ENCODE results near the gene GPATCH8. TPM values are rescaled to one million over a fixed set of nuclear protein-coding genes. Genes with fewer than 3 reads are reported as not detected.

The GPATCH8 gene
- total RNA-seq, 1 donor from 2014 or later = 49.6 TPM

DNA sequence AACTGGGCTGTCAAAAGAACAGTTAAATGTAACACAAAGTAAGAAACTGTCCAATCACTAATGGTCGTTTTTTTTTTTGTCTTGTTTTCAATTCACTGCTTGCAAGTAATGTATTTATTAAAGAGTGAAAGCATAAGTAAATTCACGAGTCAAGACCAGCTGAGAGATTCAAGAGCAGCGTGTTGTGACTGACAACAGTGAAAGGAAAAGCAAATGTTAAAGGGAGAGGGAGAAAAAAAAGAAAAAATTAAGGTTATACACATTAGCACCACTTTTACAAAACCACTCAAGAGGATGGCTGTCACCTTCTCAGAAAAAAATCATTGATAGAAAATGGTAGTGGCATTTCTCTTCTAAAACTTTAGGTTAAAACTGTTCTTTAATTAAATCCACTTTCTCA, 36.1 kb downstream of the GPATCH8 start:
- Mint-ChIP-seq H3K27ac (no peak overlapping the region), H3K9me3 (no peaks in the 10 kb centered on the region), H3K27me3 (ENCODE audit: low read depth) (no peaks in the 10 kb centered on the region), H3K36me3 (ENCODE audit: low read depth) (peaks cover 24% of the 10 kb centered on the region), H3K4me1 (ENCODE audit: low read depth) (peaks cover 13% of the 10 kb centered on the region), H3K4me3 (ENCODE audit: low read depth) (no peak overlapping the region)
- intact Hi-C loops (cut with micrococcal nuclease) = no loop called here
- no peak for DNase-seq (ENCODE audit: low spot score)

DNA sequence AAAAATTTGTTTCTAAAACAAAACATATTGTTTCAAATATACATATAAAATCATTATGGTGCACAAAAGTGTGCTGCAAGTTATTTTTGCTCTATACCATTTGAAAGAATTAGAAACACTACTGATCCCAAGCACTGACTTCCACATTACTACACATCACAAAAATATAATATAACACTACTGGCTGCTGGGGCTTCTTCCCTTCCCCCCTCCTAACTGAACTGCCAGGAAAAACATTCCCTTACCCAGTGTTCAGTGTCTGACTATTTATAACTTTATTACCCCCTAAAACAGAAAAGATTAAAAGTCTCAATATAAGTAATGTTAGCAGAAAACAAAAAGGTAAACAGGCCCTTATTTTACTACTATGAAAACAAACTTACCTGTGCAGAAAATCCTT, 36.9 kb downstream of the GPATCH8 start:
- H3K36me3 Mint-ChIP-seq (ENCODE audit: low read depth) = peaks cover 27% of the 10 kb centered on the region
- DNase-seq (ENCODE audit: low spot score) = no peak
- no peak overlapping the region for H3K4me3 Mint-ChIP-seq (ENCODE audit: low read depth)
- H3K27me3 Mint-ChIP-seq (ENCODE audit: low read depth) = no peaks in the 10 kb centered on the region
- no peaks in the 10 kb centered on the region for H3K9me3 Mint-ChIP-seq
- peaks cover 13% of the 10 kb centered on the region for H3K4me1 Mint-ChIP-seq (ENCODE audit: low read depth)
- intact Hi-C loops (cut with micrococcal nuclease) = no loop called here
- H3K27ac Mint-ChIP-seq = no peak overlapping the region

DNA sequence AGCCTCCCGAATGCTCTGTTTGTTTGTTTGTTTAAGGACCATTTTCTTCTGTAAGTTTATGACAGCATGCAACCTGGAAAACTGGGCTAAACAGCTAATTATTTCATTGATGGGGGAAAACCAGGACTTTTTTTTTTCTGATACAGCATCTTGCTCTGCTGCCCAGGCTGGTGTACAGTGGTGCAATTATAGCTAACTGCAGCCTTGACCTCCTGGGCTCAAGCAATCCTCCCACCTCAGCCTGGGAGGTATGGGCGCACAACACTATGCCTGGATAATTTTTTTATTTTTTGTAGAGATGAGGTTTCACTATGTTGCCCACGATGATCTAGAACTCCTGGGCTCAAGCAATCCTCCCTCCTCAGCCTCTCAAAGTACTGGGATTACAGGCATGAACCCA, 37.3 kb downstream of the GPATCH8 start:
- H3K36me3 Mint-ChIP-seq (ENCODE audit: low read depth) = peaks cover 27% of the 10 kb centered on the region
- H3K4me3 Mint-ChIP-seq (ENCODE audit: low read depth) = no peak overlapping the region
- H3K27ac Mint-ChIP-seq = no peak overlapping the region
- no peaks in the 10 kb centered on the region for H3K9me3 Mint-ChIP-seq
- peaks cover 13% of the 10 kb centered on the region for H3K4me1 Mint-ChIP-seq (ENCODE audit: low read depth)
- no peaks in the 10 kb centered on the region for H3K27me3 Mint-ChIP-seq (ENCODE audit: low read depth)
- intact Hi-C loops (cut with micrococcal nuclease) = no loop called here
- DNase-seq (ENCODE audit: low spot score) = no peak

DNA sequence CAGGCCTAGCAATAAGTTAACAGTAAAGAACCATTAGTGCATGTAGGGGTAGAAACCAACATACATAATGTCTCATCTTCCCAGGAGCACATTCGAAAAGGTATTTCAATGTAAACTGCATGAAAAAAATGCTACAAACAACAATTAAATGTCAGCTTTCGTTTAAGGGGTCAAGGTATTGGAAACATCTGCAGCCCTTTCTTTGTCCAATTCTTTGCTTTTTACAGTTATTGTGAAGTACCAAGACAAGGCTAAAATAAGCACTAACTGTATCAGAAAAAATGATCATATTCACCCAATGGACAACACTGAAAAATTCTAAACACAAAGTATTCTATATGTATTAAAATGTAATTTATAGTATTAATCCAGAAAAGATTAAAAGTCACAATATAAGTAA, 37.9 kb downstream of the GPATCH8 start:
- H3K4me3 Mint-ChIP-seq (ENCODE audit: low read depth) = no peak overlapping the region
- no peaks in the 10 kb centered on the region for H3K27me3 Mint-ChIP-seq (ENCODE audit: low read depth)
- peaks cover 24% of the 10 kb centered on the region for H3K36me3 Mint-ChIP-seq (ENCODE audit: low read depth)
- no peak for DNase-seq (ENCODE audit: low spot score)
- H3K27ac Mint-ChIP-seq = no peak overlapping the region
- intact Hi-C loops (cut with micrococcal nuclease) = no loop called here
- H3K4me1 Mint-ChIP-seq (ENCODE audit: low read depth) = peaks cover 13% of the 10 kb centered on the region
- no peaks in the 10 kb centered on the region for H3K9me3 Mint-ChIP-seq

DNA sequence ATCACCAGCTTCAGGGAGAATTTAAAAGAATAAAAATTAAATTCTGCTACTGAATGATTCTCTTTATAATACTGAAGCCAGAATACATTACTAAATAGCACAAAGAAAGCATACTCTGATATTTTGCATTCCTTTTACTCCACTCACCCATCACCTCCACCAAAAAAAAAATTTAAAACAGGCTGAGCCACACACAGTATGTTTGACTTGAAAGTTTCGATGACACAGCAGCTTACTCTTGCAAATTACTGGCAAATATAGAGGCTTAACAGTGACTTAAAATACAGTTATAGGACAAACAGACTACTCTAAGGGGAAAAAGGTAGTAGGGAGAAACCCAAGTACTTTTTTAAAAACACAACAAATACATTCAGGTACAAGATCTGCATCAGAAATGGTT, 39.2 kb downstream of the GPATCH8 start:
- Mint-ChIP-seq H3K27me3 (ENCODE audit: low read depth) (no peaks in the 10 kb centered on the region), H3K4me3 (ENCODE audit: low read depth) (no peak overlapping the region), H3K36me3 (ENCODE audit: low read depth) (peaks cover 26% of the 10 kb centered on the region), H3K4me1 (ENCODE audit: low read depth) (peaks cover 13% of the 10 kb centered on the region), H3K27ac (no peak overlapping the region), H3K9me3 (no peaks in the 10 kb centered on the region)
- DNase-seq (ENCODE audit: low spot score) = no peak
- intact Hi-C loops (cut with micrococcal nuclease) = no loop called here

DNA sequence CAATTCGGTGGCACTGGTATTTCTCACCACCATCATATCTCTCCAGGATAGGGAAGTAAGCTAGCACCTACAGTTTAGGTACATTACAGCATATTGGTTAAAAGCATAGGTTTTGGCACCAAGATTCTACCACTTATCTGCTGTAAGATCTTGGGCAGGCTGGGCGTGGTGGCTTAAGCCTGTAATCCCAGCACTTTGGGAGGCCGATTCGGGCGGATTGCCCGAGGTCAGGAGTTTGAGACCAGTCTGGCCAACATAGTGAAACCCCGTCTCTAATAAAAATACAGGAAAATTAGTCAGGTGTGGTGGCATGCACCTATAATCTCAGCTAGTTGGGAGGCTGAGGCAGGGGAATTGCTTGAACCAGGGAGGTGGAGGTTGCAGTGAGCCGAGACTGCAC, 51.4 kb downstream of the GPATCH8 start:
- H3K27me3 Mint-ChIP-seq (ENCODE audit: low read depth) = no peaks in the 10 kb centered on the region
- peaks cover 12% of the 10 kb centered on the region for H3K4me1 Mint-ChIP-seq (ENCODE audit: low read depth)
- no peaks in the 10 kb centered on the region for H3K9me3 Mint-ChIP-seq
- no peak overlapping the region for H3K4me3 Mint-ChIP-seq (ENCODE audit: low read depth)
- DNase-seq (ENCODE audit: low spot score) = no peak
- intact Hi-C loops (cut with micrococcal nuclease) = no loop called here
- H3K36me3 Mint-ChIP-seq (ENCODE audit: low read depth) = peaks cover 7% of the 10 kb centered on the region
- H3K27ac Mint-ChIP-seq = no peak overlapping the region

DNA sequence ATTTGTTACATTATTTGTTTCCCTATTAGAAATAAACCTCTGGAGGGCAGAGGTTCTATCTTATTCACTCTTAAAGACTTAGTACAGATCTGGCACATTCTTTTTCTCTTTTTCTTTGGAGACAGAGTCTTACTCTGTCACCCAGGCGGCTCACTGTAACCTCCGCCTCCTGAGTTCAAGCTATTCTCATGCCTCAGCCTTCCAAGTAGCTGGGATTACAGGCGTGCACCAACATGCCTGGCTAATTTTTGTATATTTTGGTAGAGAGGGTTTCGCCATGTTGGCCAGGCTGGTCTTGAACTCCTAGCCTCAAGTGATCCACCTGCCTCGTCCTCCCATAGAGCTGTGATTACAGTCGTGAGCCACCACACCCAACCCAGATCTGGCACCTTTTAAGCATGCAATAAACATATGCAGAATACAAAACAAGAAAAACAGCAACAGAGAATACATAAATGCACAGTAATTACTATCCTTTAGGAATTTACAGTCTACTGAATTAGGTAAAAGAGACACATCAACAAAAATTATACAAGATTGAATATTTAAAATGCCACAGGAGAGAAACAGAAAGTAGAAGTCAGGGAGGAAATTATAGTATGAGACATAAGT, 52.1 kb downstream of the GPATCH8 start:
- Mint-ChIP-seq H3K9me3 (no peaks in the 10 kb centered on the region), H3K27ac (no peak overlapping the region), H3K4me1 (ENCODE audit: low read depth) (peaks cover 14% of the 10 kb centered on the region), H3K27me3 (ENCODE audit: low read depth) (no peaks in the 10 kb centered on the region), H3K36me3 (ENCODE audit: low read depth) (peaks cover 7% of the 10 kb centered on the region), H3K4me3 (ENCODE audit: low read depth) (no peak overlapping the region)
- DNase-seq (ENCODE audit: low spot score) = no peak
- intact Hi-C loops (cut with micrococcal nuclease) = no loop called here

DNA sequence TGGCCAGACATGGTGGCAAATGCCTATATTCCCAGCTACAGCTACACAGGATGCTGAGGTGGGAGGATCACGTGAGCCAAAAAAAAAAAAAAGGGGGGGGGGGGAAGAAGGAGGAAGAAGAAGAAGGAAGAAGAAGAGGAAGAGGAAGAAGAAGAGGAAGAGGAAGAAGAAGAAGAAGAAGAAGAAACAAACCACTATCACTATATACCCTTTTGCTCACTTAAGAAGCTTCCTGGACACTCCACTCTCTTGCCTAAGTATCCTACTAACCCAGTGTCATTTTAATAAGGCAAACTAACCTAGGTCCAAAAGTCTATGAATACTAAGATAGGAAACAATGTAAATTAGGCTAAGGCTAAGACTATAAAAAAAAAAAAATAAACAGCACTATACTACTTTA, 54.8 kb downstream of the GPATCH8 start:
- Mint-ChIP-seq H3K4me1 (ENCODE audit: low read depth) (peaks cover 21% of the 10 kb centered on the region), H3K4me3 (ENCODE audit: low read depth) (no peak overlapping the region), H3K36me3 (ENCODE audit: low read depth) (no peaks in the 10 kb centered on the region), H3K27ac (no peak overlapping the region), H3K9me3 (no peaks in the 10 kb centered on the region), H3K27me3 (ENCODE audit: low read depth) (no peaks in the 10 kb centered on the region)
- intact Hi-C loops (cut with micrococcal nuclease) = no loop called here
- no peak for DNase-seq (ENCODE audit: low spot score)

DNA sequence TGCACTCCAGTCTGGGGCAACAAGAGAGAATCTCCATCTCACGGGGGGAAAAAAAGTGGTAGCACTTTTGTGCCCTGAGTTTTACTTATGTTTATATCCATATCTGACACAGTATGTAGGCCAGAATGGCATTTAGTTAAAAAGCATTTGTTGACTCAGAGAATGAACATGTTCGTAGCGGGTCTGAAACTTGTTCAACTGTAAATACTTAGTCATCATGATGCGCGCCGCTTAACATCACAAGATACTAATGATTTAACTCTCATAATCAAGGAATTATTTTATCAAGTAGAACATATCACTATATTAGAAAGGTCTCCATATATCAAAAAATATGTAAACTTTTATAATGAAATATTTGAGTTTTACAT, 58.5 kb downstream of the GPATCH8 start:
- peaks cover 11% of the 10 kb centered on the region for H3K4me1 Mint-ChIP-seq (ENCODE audit: low read depth)
- intact Hi-C loops (cut with micrococcal nuclease) = no loop called here
- no peak for DNase-seq (ENCODE audit: low spot score)
- no peak overlapping the region for H3K4me3 Mint-ChIP-seq (ENCODE audit: low read depth)
- H3K27ac Mint-ChIP-seq = no peak overlapping the region
- H3K27me3 Mint-ChIP-seq (ENCODE audit: low read depth) = no peaks in the 10 kb centered on the region
- H3K36me3 Mint-ChIP-seq (ENCODE audit: low read depth) = peaks cover 8% of the 10 kb centered on the region
- no peaks in the 10 kb centered on the region for H3K9me3 Mint-ChIP-seq

DNA sequence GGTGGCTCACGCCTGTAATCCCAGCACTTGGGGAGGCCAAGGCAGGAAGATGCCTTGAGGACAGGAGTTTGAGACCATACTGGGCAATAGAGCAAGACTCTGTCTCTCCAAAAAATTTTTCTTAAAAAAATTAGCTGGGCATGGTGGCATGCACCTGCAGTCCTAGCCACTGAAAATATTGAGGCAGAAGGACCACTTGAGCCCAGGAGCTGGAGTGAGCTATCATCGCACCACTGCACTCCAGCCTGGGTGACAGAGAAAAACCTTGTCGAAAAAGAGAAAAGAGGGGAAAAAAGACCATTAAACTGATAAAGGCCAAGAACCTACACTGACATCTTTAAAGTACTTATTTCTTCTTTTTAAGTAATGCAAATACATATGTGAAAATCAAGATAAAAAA, 60.4 kb downstream of the GPATCH8 start:
- no peak for DNase-seq (ENCODE audit: low spot score)
- no peak overlapping the region for H3K27ac Mint-ChIP-seq
- H3K27me3 Mint-ChIP-seq (ENCODE audit: low read depth) = no peaks in the 10 kb centered on the region
- H3K4me1 Mint-ChIP-seq (ENCODE audit: low read depth) = peaks cover 23% of the 10 kb centered on the region
- H3K9me3 Mint-ChIP-seq = no peaks in the 10 kb centered on the region
- no peak overlapping the region for H3K4me3 Mint-ChIP-seq (ENCODE audit: low read depth)
- peaks cover 19% of the 10 kb centered on the region for H3K36me3 Mint-ChIP-seq (ENCODE audit: low read depth)
- intact Hi-C loops (cut with micrococcal nuclease) = no loop called here

DNA sequence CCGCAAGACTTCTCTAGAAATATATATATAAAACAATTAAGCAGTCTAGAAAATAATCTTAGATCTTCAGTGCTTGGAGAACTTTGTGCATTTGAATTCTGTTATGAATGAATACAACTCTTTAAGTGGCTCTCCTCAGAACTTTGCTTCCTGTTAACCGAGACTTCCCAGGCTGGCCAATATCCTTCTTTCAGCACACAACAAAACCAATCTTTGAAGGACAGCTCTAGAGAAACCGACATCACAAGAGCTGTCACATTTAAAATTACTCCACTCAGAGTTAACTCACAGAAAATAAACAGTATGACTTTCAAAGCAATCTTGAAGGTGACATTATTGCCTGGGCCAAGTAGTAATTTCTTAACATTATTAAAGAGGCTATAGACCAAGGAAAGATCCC, 64.0 kb downstream of the GPATCH8 start:
- H3K4me3 Mint-ChIP-seq (ENCODE audit: low read depth) = no peak overlapping the region
- peaks cover 29% of the 10 kb centered on the region for H3K36me3 Mint-ChIP-seq (ENCODE audit: low read depth)
- intact Hi-C loops (cut with micrococcal nuclease) = no loop called here
- peaks cover 14% of the 10 kb centered on the region for H3K4me1 Mint-ChIP-seq (ENCODE audit: low read depth)
- H3K27ac Mint-ChIP-seq = peak overlapping the region; percentile 30
- H3K27me3 Mint-ChIP-seq (ENCODE audit: low read depth) = no peaks in the 10 kb centered on the region
- H3K9me3 Mint-ChIP-seq = no peaks in the 10 kb centered on the region
- no peak for DNase-seq (ENCODE audit: low spot score)

DNA sequence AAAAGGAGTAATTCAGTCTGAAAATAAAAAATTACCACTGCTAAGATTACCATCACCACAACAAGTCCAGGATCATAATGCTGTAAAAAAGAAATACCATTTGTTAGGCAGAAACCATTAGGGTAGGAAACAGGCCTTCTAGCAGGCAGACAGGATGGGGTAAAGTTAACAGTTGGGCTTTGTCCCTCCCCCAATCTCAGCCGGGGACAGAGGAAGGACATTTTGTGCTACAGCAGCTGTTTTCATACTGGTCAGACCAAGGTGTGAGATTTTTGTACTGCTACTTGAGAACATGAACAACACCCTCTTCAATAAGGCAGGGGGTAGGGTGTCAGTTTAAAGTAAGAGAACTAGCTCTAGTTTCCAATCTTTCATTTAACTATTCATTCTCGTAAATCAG, 64.6 kb downstream of the GPATCH8 start:
- intact Hi-C loops (cut with micrococcal nuclease) = no loop called here

DNA sequence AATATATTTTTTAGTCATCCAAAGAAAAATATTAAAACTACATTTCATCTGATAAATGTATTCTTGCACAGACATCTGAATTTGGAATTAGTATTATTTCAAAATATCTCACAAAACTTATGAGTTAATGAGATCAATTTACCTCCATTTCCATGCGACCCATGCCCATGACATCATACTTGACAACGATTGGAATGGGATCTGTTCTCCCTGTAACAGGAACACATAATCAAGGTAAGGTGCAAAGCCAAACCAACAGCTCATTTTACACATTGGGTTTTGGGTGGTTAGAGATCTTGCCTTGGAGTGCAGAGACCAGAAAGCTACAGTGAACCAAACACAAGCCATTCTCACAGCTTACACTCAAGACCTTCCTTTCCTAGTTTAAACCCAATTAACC, 66.9 kb downstream of the GPATCH8 start:
- no peak for DNase-seq (ENCODE audit: low spot score)
- no peaks in the 10 kb centered on the region for H3K9me3 Mint-ChIP-seq
- H3K36me3 Mint-ChIP-seq (ENCODE audit: low read depth) = peaks cover 50% of the 10 kb centered on the region
- no peak overlapping the region for H3K4me3 Mint-ChIP-seq (ENCODE audit: low read depth)
- H3K27me3 Mint-ChIP-seq (ENCODE audit: low read depth) = no peaks in the 10 kb centered on the region
- peaks cover 14% of the 10 kb centered on the region for H3K4me1 Mint-ChIP-seq (ENCODE audit: low read depth)
- H3K27ac Mint-ChIP-seq = no peak overlapping the region
- intact Hi-C loops (cut with micrococcal nuclease) = no loop called here

More for the DNA sequence above, 64.6 kb downstream of the GPATCH8 start:
- H3K4me3 Mint-ChIP-seq (ENCODE audit: low read depth) = peak overlapping the region; percentile 14
- peaks cover 34% of the 10 kb centered on the region for H3K36me3 Mint-ChIP-seq (ENCODE audit: low read depth)
- no peaks in the 10 kb centered on the region for H3K27me3 Mint-ChIP-seq (ENCODE audit: low read depth)
- H3K27ac Mint-ChIP-seq = peak overlapping the region; percentile 15
- H3K9me3 Mint-ChIP-seq = no peaks in the 10 kb centered on the region
- peaks cover 14% of the 10 kb centered on the region for H3K4me1 Mint-ChIP-seq (ENCODE audit: low read depth)
- DNase-seq (ENCODE audit: low spot score) = no peak
